ENCODE measurements around the gene GOT1. TPM values are rescaled to one million over a fixed set of nuclear protein-coding genes. Genes with fewer than 3 reads are reported as not detected.

The GOT1 gene
- total RNA-seq, 1 experiment from 2014 or later: 32.6 TPM

- DNase-seq: no peak
- no peaks in the 10 kb centered on the region for H3K27me3 ChIP-seq (ENCODE audit: low read length)
- no peaks in the 10 kb centered on the region for H4K20me1 ChIP-seq (ENCODE audit: low read length)
- no TSS peak for BruUV-seq (replicated peaks)
- ChIA-PET CTCF (no interaction called here), POLR2A (ENCODE audit: unreplicated experiment) (no interaction called here)
- no peak overlapping the region for H3K27ac ChIP-seq (ENCODE audit: low read length)
- no peaks in the 10 kb centered on the region for H3F3A ChIP-seq (ENCODE audit: low read length, unreplicated experiment)
- no peak for ATAC-seq
- no peak overlapping the region for H3K9ac ChIP-seq (ENCODE audit: low read length)
- no peaks in the 10 kb centered on the region for H3K79me2 ChIP-seq (ENCODE audit: low read length)
- H3K36me3 ChIP-seq (ENCODE audit: low read depth, low read length): no peaks in the 10 kb centered on the region
- intact Hi-C loops (cut with micrococcal nuclease): no loop called here
- H3K4me3 ChIP-seq (ENCODE audit: low read length): no peak overlapping the region
- H3K9me3 ChIP-seq (ENCODE audit: low read length): no peaks in the 10 kb centered on the region
- H3K4me1 ChIP-seq (ENCODE audit: insufficient read depth, low read length): no peaks in the 10 kb centered on the region
- H3K4me2 ChIP-seq (ENCODE audit: low read length): no peak overlapping the region
- H2AFZ ChIP-seq (ENCODE audit: low read length): no peak overlapping the region
- TF ChIP-seq EZH2 (IDR thresholded peaks at IDR 0.05; ENCODE audit: low read length, unreplicated experiment): no peak
- TF ChIP-seq, protein P1, sequence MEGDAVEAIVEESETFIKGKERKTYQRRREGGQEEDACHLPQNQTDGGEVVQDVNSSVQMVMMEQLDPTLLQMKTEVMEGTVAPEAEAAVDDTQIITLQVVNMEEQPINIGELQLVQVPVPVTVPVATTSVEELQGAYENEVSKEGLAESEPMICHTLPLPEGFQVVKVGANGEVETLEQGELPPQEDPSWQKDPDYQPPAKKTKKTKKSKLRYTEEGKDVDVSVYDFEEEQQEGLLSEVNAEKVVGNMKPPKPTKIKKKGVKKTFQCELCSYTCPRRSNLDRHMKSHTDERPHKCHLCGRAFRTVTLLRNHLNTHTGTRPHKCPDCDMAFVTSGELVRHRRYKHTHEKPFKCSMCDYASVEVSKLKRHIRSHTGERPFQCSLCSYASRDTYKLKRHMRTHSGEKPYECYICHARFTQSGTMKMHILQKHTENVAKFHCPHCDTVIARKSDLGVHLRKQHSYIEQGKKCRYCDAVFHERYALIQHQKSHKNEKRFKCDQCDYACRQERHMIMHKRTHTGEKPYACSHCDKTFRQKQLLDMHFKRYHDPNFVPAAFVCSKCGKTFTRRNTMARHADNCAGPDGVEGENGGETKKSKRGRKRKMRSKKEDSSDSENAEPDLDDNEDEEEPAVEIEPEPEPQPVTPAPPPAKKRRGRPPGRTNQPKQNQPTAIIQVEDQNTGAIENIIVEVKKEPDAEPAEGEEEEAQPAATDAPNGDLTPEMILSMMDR (conservative IDR thresholded peaks at IDR 0.05; ENCODE audit: low read depth, low read length): no peak
- no peak for TF ChIP-seq EZH2phosphoT487 (IDR thresholded peaks at IDR 0.05; ENCODE audit: borderline replicate concordance, low read length)
- H3K9me2 ChIP-seq (replicated peaks; ENCODE audit: low read length): no peaks in the 10 kb centered on the region
These were observed 12.0 kb upstream of the GOT1 start for GRCh38 chr10:99442394-99442793.

- ATAC-seq: no peak
- CTCF ChIA-PET: no interaction called here
- H3K27ac ChIP-seq (ENCODE audit: low read length): no peak overlapping the region
These were observed 8.5 kb upstream of the GOT1 start for GRCh38 chr10:99438890-99439289.

More at GRCh38 chr10:99438890-99439289, 8.5 kb upstream of the GOT1 start:
- Histone ChIP-seq H2AFZ (ENCODE audit: low read length) (no peak overlapping the region), H3F3A (ENCODE audit: low read length, unreplicated experiment) (no peaks in the 10 kb centered on the region), H3K4me1 (ENCODE audit: insufficient read depth, low read length) (no peaks in the 10 kb centered on the region), H3K27me3 (ENCODE audit: low read length) (no peaks in the 10 kb centered on the region), H3K79me2 (ENCODE audit: low read length) (no peaks in the 10 kb centered on the region), H3K4me2 (ENCODE audit: low read length) (no peak overlapping the region), H3K9me2 (replicated peaks; ENCODE audit: low read length) (no peaks in the 10 kb centered on the region), H3K4me3 (ENCODE audit: low read length) (no peak overlapping the region), H3K9ac (ENCODE audit: low read length) (no peak overlapping the region), H3K36me3 (ENCODE audit: low read depth, low read length) (no peaks in the 10 kb centered on the region), H4K20me1 (ENCODE audit: low read length) (no peaks in the 10 kb centered on the region), H3K9me3 (ENCODE audit: low read length) (no peaks in the 10 kb centered on the region)
- BruUV-seq (replicated peaks): no TSS peak
- TF ChIP-seq, protein P1 (conservative IDR thresholded peaks at IDR 0.05; ENCODE audit: low read depth, low read length): no peak
- no peak for TF ChIP-seq EZH2 (IDR thresholded peaks at IDR 0.05; ENCODE audit: low read length, unreplicated experiment)
- TF ChIP-seq EZH2phosphoT487 (IDR thresholded peaks at IDR 0.05; ENCODE audit: borderline replicate concordance, low read length): no peak
- POLR2A ChIA-PET (ENCODE audit: unreplicated experiment): no interaction called here
- intact Hi-C loops (cut with micrococcal nuclease): loop anchor here (10.0 kb wide), 1 partner anchor 246 kb away; no protein-coding TSS in a partner anchor
- DNase-seq: no peak
